Glomerular visceral epithelial cell (primary cell): ENCODE results near the gene CEP72.

Experiments used
- DNase-seq: peaks from one replicate; pipeline ENCODE4 v3.0.0-alpha.2; 2016; ENCODE audit errors: extremely low spot score

CEP72 gene

GRCh38 chr5:639253-639530 lies 27.1 kb downstream of the CEP72 start:
- DNase-seq = no peak

- no peak for DNase-seq
These were observed 27.6 kb downstream of the CEP72 start for GRCh38 chr5:639584-640213.

GRCh38 chr5:640461-641330 lies 28.6 kb downstream of the CEP72 start:
- no peak for DNase-seq

GRCh38 chr5:641331-641765 lies 29.2 kb downstream of the CEP72 start:
- no peak for DNase-seq

GRCh38 chr5:642481-642880 lies 30.3 kb downstream of the CEP72 start:
- no peak for DNase-seq

- no peak for DNase-seq
These were observed 31.2 kb downstream of the CEP72 start for GRCh38 chr5:643351-643801.

- DNase-seq = no peak
These were observed 31.7 kb downstream of the CEP72 start for GRCh38 chr5:643811-644271.

- DNase-seq = no peak
These were observed 32.4 kb downstream of the CEP72 start for GRCh38 chr5:644509-644908.

GRCh38 chr5:644971-645370 lies 32.8 kb downstream of the CEP72 start:
- no peak for DNase-seq

- DNase-seq = no peak
These were observed 33.3 kb downstream of the CEP72 start for GRCh38 chr5:645421-645820.

GRCh38 chr5:646396-647201 lies 34.5 kb downstream of the CEP72 start:
- no peak for DNase-seq

GRCh38 chr5:647311-647710 lies 35.2 kb downstream of the CEP72 start:
- no peak for DNase-seq

GRCh38 chr5:647727-648126 lies 35.6 kb downstream of the CEP72 start:
- DNase-seq = no peak

- DNase-seq = no peak
These were observed 39.3 kb downstream of the CEP72 start for GRCh38 chr5:651296-652022.

GRCh38 chr5:652023-652515 lies 39.9 kb downstream of the CEP72 start:
- DNase-seq = no peak

- DNase-seq = no peak
These were observed 40.7 kb downstream of the CEP72 start for GRCh38 chr5:652773-653350.

GRCh38 chr5:654071-654778 lies 42.1 kb downstream of the CEP72 start:
- no peak for DNase-seq

- DNase-seq = no peak
These were observed 43.3 kb downstream of the CEP72 start for GRCh38 chr5:655406-655805.

GRCh38 chr5:657570-657969 lies 45.4 kb downstream of the CEP72 start:
- DNase-seq = peak; percentile 82

- no peak for DNase-seq
These were observed 46.0 kb downstream of the CEP72 start for GRCh38 chr5:658103-658502.
